Muscle of back (tissue), 13 donors: ENCODE results near the gene RC3H1. TPM values are rescaled to one million over a fixed set of nuclear protein-coding genes. Genes with fewer than 3 reads are reported as not detected.
"Not testable (repeated sequence)": the region's sequence is repeated elsewhere in the genome, so short reads cannot be mapped to it uniquely, and the experiment has no call there.

Experiments
- DNase-seq, 3 donors: peaks; one replicate each; pipeline versions ENCODE4 v3.0.0 to v3.0.0-alpha.2; 2013
- long read RNA-seq, 9 donors: transcript quantifications; one replicate each; lab custom pipeline, GENCODE V29; 2026
- polyA plus RNA-seq, 10 donors: library from polyadenylated mRNA; unstranded; fragments of 120-200 nt; gene quantifications; one replicate each; pipeline ENCODE4 v1.2.1, GENCODE V29; 2013; ENCODE audit not compliant: insufficient read length in 10 of 10

The RC3H1 gene
- 10 to 100 TPM in 5 of 10 donors, 1 to 10 TPM in 5; 8.1 to 11.8 (median 10.1) TPM for polyA plus RNA-seq
- long read RNA-seq, donor 1: 0 reads
- long read RNA-seq, donor 2, partial matches to known transcripts: 0 of 1 reads
- long read RNA-seq, donor 2, other reads (novel, unspliced or antisense): 0 of 1 reads
- long read RNA-seq, donor 3: 0 reads
- long read RNA-seq, donor 4: 0 reads
- long read RNA-seq, donor 5: 0 reads
- long read RNA-seq, donor 6: 0 reads
- long read RNA-seq, donor 7: 0 reads
- long read RNA-seq, donor 8: 0 reads
- long read RNA-seq, donor 9: 0 reads

- DNase-seq: peak; percentile 91 to 97 (median 93)
Measured at GRCh38 chr1:174022080-174022975, at the start of gene RC3H1. TSS of gene RC3H1 (minus strand) at chr1:174022357. CDS start at chr1:173992985, 29,372 bp downstream.

GRCh38 chr1:174070614-174071013, 48.5 kb upstream of the RC3H1 start:
- DNase-seq: no peak

DNA sequence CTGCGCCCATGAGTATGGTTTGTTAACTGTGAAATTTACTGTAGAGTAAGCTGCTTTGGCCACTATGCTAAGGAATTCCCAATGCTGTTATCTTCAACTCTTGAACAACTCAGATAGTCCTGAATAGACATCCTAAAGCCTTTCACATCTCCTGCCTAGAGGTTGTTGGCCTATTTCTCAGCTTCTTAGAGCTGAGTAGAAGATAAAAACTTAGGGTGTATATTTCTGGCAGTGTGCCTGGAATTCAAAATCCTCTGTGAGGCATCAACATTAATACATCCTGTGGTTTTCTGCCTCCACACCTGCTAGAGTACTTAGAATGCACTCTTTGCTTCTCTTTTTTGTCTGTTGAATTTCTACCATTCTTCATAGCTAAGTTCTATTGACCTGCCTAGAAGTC, 45.8 kb upstream of the RC3H1 start:
- DNase-seq: no peak

GRCh38 chr1:174060090-174060489, 37.9 kb upstream of the RC3H1 start:
- DNase-seq: no peak

DNA sequence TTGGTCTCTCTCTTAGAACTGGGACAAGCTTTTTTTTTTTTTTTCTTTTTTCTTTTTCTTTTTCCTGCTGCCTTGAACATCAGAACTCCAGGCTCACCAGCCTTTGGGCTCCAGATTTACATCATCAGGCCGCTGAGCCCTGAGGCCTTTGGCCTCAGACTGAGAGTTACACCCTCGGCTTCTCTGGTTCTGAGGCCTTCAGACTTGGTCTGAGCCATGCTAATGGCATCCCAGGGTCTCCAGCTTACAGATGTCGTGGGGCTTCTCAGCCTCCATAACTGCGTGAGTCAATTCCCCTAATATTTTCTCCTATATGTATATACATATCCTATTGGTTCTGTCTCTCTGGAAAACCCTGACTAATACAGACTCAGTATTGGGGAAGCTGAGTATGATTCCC, 36.5 kb upstream of the RC3H1 start:
- DNase-seq: no peak

DNA sequence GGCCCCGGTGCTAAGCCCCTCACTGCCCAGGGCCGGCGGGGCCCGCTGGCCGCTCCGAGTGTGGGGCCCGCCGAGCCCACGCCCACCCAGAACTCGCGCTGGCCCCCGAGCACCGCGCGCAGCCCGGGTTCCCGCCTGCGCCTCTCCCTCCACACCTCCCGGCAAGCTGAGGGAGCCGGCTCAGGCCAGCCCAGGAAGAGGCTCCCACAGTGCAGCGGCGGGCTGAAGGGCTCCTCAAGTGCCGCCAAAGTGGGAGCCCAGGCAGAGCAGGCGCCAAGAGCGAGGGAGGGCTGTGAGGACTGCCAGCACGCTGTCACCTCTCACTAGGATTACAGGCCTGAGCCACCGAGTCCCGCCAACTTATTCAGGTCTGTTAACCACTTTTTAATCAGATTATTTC, 34.5 kb upstream of the RC3H1 start:
- not testable (repeated sequence) for DNase-seq

DNA sequence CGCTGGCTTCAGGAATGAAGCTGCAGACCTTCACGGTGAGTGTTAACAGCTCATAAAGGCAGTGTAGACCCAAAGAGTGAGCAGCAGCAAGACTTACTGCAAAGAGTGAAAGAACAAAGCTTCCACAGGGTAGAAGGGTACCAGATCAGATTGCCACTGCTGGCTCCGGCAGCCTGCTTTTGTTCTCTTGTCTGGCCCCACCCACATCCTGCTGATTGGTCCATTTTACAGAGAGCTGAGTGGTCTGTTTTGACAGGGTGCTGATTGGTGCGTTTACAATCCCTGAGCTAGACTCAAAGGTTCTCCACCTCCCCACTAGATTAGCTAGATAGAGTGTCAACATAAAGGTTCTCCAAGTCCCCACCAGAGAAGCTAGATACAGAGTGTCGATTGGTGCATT, 33.6 kb upstream of the RC3H1 start:
- not testable (repeated sequence) for DNase-seq

- DNase-seq: no peak
Measured at GRCh38 chr1:174053826-174054225, 31.7 kb upstream of the RC3H1 start.

DNA sequence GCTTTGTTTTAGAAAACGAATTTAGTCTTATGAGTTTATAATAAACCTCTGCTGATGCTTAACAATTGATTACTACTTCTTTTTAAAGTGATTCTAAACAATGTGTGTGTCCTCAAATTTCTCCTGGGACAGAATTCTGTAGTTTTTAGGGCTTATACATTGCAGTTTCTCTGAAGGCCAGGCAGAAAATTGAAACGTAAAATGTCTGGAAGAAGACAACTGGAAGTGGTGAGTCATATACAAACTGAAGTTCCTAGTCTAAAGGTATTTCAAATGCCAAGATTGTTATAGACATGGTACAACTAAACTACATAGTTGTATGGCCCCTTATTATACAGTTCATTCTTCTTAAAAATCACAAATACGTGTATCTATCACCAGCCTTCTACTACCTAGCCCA, 30.5 kb upstream of the RC3H1 start:
- DNase-seq: no peak

DNA sequence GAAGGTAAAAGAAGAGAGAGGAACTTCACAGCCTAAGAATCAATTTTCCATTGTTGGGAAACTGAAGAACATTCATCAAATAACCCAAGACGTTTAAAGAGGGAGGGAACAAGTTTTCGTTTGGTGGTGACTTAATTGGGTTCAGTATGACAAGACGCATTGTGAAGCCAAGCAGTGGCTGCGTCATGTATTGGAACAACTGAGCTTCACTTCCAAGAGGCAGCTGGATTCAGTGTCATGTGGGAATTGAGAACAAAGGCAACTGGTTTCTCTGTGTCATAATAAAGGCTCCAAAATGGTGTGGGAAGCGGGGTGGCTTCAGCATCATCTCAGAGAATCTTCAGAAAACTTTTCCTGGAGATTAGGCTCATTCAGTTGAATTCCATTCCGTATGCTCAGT, 29.8 kb upstream of the RC3H1 start:
- peak; percentile 19 to 55 (median 42) for DNase-seq

DNA sequence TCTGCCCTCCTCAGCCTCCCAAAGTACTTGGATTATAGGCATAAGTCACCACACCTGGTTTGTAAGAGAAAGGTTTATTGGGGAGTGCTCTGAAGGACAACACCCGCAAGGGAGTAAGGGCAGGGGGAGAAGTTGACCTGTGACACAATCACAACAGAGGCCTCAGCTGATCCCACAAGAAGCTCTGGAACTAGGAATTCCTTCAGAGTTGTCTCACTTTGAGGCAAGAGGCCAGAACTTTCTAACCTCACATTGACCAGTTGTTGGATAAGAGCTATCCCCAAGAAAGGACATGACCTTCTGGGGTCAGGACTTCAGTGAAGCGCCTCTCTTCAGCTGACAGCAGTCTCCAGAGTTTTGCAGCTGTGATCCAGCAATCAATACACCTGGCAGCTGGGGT, 27.4 kb upstream of the RC3H1 start:
- no peak for DNase-seq

DNA sequence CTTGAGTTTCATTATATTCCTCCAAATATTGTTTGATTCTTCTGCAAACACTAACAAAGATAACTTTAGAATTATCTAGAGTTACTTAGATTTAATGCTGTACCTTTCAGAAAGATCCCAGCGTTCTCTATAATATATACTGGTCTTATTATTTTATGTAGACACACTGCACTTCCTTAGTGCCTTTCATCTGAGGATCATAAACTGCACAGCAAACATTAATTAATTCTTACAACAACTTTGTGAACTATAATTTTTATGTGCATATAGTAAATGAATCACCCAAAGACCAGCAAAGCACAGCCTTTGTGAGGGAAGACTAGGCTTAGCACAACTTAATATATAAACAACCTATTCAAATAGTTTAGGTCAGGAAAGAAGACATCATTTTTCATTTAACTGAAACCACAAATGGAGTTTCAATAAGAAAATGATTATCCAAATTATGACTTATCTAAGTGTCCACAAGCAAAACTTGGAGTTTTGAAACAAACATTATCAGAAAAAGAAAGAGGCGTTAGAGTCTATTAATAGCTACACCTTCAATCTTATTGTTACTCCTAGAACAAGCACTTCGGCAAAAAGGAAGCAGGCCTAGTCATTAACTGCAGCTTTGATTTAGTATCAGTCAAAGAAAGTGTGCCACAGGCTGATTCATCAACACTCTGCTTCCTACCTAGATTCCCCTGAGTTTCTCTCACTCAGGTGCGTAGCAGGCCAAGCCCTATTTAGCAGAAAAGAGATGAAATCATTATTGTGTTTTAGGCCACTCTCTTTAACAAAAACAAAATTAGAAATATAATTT, 22.5 kb upstream of the RC3H1 start:
- DNase-seq: no peak

DNA sequence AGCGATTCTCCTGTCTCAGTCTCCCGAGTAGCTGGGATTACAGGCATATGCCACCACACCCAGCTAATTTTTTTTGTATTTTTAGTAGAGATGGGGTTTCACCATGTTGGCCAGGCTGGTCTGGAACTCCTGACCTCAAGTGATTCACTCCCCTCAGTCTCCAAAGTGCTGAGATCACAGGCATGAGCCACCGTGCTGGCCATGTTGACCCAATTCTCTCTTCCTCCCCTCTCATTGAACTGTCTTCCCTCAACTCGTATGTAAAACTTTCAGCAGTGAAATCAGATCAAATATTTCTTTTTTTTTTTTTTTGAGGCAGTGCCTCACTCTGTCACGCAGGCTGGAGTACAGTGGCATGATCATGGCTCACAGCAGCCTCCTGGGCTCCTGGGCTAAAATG, 20.4 kb upstream of the RC3H1 start:
- DNase-seq: not testable (repeated sequence)

DNA sequence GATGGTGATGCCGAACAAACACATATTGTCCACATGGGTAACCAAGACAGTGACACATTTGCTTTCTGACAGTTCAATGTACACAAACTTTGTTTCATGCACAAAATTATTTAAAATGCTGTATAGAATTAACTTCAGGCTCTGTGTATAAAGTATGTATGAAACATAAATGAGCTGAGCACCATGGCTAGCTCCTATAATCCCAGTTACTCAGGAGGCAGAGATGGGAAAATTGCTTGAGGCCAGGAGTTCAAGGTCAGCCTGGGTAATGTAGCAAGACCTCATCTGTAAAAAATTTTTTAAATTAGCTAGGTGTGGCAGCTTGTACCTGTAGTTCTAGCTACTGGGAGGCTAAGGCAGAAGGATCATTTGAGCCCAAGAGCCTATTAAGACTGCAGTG, 19.2 kb upstream of the RC3H1 start:
- DNase-seq: no peak

- peak in 2 of 3 donors; percentile 20 to 37 for DNase-seq
Measured at GRCh38 chr1:174040387-174040786, 18.2 kb upstream of the RC3H1 start.

DNA sequence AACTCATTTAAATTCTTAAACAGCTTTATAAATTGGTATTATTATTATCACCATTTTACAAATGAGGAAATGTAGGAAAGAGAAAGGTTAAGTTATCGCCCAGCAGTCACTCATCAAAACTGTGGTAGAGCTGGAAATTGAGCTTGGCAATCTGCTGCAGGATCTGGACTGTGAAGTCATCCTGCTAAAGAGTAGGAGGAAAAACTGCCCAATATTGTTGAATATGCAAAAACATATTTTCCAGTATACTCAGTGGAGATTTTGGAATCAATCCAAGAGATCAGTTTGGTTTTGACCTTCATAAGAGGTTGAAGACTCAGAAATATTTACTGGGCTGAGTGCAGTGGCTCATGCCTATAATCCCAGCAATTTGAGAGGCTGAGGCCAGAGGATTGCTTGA, 16.9 kb upstream of the RC3H1 start:
- no peak for DNase-seq

DNA sequence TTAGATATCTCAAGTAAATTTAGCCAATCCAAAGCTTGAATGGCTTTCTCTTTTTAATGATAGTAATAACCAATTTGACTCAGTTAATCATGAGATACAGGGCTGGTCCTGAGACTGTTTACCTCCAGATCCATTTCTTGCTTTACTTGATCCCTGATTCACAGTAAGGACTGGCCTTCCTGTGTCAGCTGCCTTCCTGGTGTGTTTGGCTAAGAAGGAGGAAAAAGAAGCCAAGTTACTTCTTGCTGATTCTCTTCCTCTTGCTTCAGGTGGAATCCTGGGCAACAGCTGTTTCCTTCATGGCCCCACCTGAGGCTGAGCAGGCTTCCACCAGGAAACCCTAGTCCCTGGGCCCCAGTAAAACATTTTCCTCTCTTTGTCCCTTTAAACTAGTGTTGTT, 14.6 kb upstream of the RC3H1 start:
- DNase-seq: peak in 1 of 3 donors; percentile 10

DNA sequence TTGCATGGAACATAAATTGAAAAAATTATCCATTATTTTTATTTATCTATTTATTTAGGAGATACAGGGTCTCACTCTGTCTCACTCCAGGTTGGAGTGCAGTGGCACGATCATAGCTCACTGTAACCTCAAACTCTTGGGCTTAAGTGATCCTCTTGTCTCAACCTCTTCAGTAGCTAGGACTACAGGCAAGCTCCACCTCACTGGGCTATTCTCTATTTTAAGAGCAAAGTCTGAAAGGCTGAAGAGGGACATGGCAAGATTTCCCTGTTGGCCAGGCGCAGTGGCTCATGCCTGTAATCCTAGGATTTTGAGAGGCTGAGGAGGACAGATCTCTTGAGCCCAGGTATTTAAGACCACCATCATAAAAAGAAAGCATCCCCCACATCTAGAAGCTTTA, 14.0 kb upstream of the RC3H1 start:
- DNase-seq: no peak

- DNase-seq: no peak
Measured at GRCh38 chr1:174032671-174033222, 10.6 kb upstream of the RC3H1 start.

- no peak for DNase-seq
Measured at GRCh38 chr1:174031099-174031498, 8.9 kb upstream of the RC3H1 start.

DNA sequence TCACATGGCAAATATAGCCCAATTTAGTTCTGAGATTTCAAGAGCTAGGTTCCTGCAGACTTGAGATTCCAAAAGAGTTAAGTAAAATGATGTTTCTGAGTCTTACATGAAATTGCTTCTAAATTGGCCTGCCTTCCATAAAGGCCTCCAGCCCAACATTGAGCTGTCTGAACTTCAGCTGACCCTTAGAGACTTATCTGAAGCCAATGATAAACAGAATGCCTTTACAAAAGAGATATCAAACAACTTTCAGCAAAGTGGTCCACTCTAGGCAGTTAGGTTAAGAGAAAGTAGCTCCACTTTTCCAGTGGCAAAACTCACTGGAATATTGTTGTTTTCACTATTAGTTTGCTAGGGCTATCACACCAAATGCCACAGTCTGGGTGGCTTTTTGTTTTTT, 6.3 kb upstream of the RC3H1 start:
- no peak for DNase-seq

GRCh38 chr1:174023440-174023839, 1.3 kb upstream of the RC3H1 start:
- DNase-seq: peak in 2 of 3 donors; percentile 52 to 74
